ENCODE data around the gene OR2V2. TPM values are rescaled to one million over a fixed set of nuclear protein-coding genes. Genes with fewer than 3 reads are reported as not detected.

Gene OR2V2
- total and polyA plus RNA-seq, 2 donors (not counting 1 experiment from before 2014, with no cell fraction given), result not detected

DNA sequence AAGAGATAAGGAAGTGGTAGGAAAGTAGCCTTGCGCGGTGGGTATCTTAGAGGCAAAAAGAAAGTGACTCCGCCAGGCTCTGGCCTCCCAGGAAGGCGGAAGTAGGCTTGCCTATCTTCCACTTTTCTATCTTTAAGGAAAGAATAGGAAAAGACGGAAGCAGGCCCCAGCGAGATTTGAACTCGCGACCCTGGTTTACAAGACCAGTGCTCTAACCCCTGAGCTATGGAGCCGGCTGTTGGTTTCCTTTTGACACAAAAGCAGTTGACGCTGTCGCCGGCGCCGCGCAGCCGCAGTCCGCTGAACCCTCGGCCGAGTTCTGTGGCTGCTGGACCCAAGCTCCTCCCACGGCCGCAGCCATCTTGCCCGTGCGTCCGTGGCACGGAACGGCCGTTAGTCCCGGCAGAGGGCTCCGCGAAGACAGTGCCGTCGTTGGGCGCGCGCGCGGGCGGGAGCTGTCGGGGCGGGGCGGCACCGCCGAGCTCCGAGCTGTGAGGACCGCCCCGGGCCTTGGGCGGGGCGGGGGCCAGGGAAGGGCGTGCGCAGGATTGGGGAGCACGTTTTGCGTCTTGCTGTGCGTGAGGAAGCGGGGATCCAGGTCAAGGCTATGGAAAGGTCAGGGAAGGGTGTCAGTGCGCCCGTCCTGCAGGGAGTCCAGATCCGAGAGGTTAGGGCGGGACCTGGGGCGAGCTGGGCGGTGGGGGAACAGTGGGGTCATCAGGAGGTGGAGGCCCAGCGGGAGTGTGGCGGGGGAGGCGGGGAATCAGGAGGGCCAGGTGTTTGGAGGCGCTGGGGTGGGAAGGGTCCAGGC, 44.3 kb downstream of the OR2V2 start:
- H3K4me1 Mint-ChIP-seq, result peaks cover 40% of the 10 kb centered on the region
- H3K4me3 Mint-ChIP-seq, result peak overlapping the region; percentile 97
- TF ChIP-seq, protein P1, sequence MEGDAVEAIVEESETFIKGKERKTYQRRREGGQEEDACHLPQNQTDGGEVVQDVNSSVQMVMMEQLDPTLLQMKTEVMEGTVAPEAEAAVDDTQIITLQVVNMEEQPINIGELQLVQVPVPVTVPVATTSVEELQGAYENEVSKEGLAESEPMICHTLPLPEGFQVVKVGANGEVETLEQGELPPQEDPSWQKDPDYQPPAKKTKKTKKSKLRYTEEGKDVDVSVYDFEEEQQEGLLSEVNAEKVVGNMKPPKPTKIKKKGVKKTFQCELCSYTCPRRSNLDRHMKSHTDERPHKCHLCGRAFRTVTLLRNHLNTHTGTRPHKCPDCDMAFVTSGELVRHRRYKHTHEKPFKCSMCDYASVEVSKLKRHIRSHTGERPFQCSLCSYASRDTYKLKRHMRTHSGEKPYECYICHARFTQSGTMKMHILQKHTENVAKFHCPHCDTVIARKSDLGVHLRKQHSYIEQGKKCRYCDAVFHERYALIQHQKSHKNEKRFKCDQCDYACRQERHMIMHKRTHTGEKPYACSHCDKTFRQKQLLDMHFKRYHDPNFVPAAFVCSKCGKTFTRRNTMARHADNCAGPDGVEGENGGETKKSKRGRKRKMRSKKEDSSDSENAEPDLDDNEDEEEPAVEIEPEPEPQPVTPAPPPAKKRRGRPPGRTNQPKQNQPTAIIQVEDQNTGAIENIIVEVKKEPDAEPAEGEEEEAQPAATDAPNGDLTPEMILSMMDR (IDR thresholded peaks at IDR 0.05), result no peak
- TF ChIP-seq EZH2 (IDR thresholded peaks at IDR 0.05; ENCODE audit: borderline replicate concordance, insufficient read depth, low read depth, low read length, poor library complexity, severe bottlenecking), result no peak

More for the DNA sequence above, 44.3 kb downstream of the OR2V2 start:
- ChIA-PET POLR2A (interaction anchor here (0.8 to 7.2 kb wide), 13 partner anchors 10 to 388 kb away, joined by 3 to 74 read pairs (median 6); partner anchors contain the start of genes RACK1, TRIM41, TRIM52 and TRIM7), CTCF (interaction anchor here (0.6 to 7.7 kb wide), 9 partner anchors 8 to 323 kb away, joined by 3 to 105 read pairs (median 4); partner anchors contain the start of genes RACK1, TRIM41 and TRIM7)
- H3K4me3 ChIP-seq (ENCODE audit: control extremely low read depth in 1 of 5, extremely low read depth in 1 of 5, insufficient read depth in 1 of 5, low read depth in 2 of 5, low read length in 4 of 5), result peak overlapping the region; percentile 86 to 98 (median 93)
- no peaks in the 10 kb centered on the region for H4K20me1 ChIP-seq (ENCODE audit: control insufficient read depth, insufficient read depth, low read length, poor library complexity, severe bottlenecking)
- intact Hi-C loops (cut with micrococcal nuclease), result loop anchor here (1.0 kb wide), 5 partner anchors 8 to 55 kb away; partner anchors contain the start of gene TRIM41
- H3K27ac ChIP-seq (ENCODE audit: low read length in 2 of 2), result peak overlapping the region; percentile 62 to 82
- H3K4me2 ChIP-seq (replicated peaks; ENCODE audit: low read depth, low read length, poor library complexity, severe bottlenecking), result peak overlapping the region; percentile 91
- H3K36me3 ChIP-seq (replicated peaks in 1 of 2; ENCODE audit: control extremely low read depth in 1 of 2, control insufficient read depth in 1 of 2, extremely low read depth in 1 of 2, insufficient read depth in 2 of 2, low read length in 1 of 2), result no peaks in the 10 kb centered on the region
- no peaks in the 10 kb centered on the region for H3K79me2 ChIP-seq (ENCODE audit: control insufficient read depth, insufficient read depth, low read length)
- H3K27ac Mint-ChIP-seq, result peak overlapping the region; percentile 97
- ATAC-seq (ENCODE audit: low read depth) (peak; percentile 68), DNase-seq (peak; percentile 98)
- H3K9me3 ChIP-seq (ENCODE audit: control extremely low read depth in 1 of 3, control insufficient read depth in 2 of 3, insufficient read depth in 1 of 3, low read length in 2 of 3), result peaks cover 0 to 17% (median 0%) of the 10 kb centered on the region in 3 donors
- peaks cover 7 to 28% of the 10 kb centered on the region in 2 donors for H3K4me1 ChIP-seq (ENCODE audit: control insufficient read depth in 2 of 2, insufficient read depth in 2 of 2, low read length in 2 of 2)
- no peaks in the 10 kb centered on the region for H3K27me3 ChIP-seq (replicated peaks in 1 of 4; ENCODE audit: control extremely low read depth in 1 of 4, control insufficient read depth in 3 of 4, insufficient read depth in 4 of 4, low read length in 3 of 4)
- H3K27me3 Mint-ChIP-seq, result peaks cover 10% of the 10 kb centered on the region
- H2AFZ ChIP-seq (ENCODE audit: insufficient read depth, low read depth, low read length, poor library complexity, severe bottlenecking), result peak overlapping the region; percentile 97
- no peaks in the 10 kb centered on the region for H3K9me3 Mint-ChIP-seq (ENCODE audit: insufficient read depth)
- H3K9ac ChIP-seq (ENCODE audit: low read length), result peak overlapping the region; percentile 76
- WGBS (ENCODE audit: insufficient coverage), result under 1% methylated on average over 61 of the region's 64 CpGs

Data from B cell (primary cell).